CD4-positive, alpha-beta T cell (primary cell): ENCODE results near the gene CDH4. TPM values are rescaled to one million over a fixed set of nuclear protein-coding genes. Genes with fewer than 3 reads are reported as not detected.

ENCODE experiments used
- ATAC-seq: fragments of 200-7000 bp; cut with Tn5 transposase; one replicate; pipeline ENCODE4 v1.10.0; 2022; ENCODE audit warnings: mild to moderate bottlenecking; ENCODE audit not compliant: poor library complexity
- CTCF ChIA-PET: fragments of 350-600 bp; sonication (Branson Sonifier 250); formaldehyde crosslinking; loops from one replicate; lab custom pipeline; 2021; ENCODE audit warnings: antibody characterized with exemption, inconsistent platforms; lab: Charles Lee
- POLR2A ChIA-PET: fragments of 350-600 bp; sonication (Branson Sonifier 250); formaldehyde crosslinking; loops from one replicate; lab custom pipeline; 2021; ENCODE audit warnings: antibody characterized with exemption, inconsistent platforms; lab: Charles Lee
- DNase-seq, 14 experiments: peaks; one replicate each; pipeline ENCODE4 v3.0.0-alpha.2; 2013 to 2020; ENCODE audit warnings: mixed read lengths in 2 of 14
- H3K27ac ChIP-seq, 2 donors: one replicate each; pipeline versions ENCODE4 v1.5.1 to v1.7.0; 2013; ENCODE audit warnings: low read length in 2 of 2, low read depth in 1 of 2, mild to moderate bottlenecking in 1 of 2
- H3K27me3 ChIP-seq, 2 experiments: 1 replicate in 1 of 2; 2 replicates in 1 of 2; pipeline versions ENCODE4 v1.6.1 to v1.7.0; 2013; ENCODE audit warnings: low read length in 2 of 2, control low read depth in 1 of 2, mild to moderate bottlenecking in 1 of 2, moderate library complexity in 1 of 2; ENCODE audit not compliant: insufficient read depth in 2 of 2, control insufficient read depth in 1 of 2
- H3K36me3 ChIP-seq: one replicate; pipeline ENCODE4 v1.6.1; 2013; ENCODE audit warnings: low read length, control low read depth; ENCODE audit not compliant: insufficient read depth
- H3K4me1 ChIP-seq: one replicate; pipeline ENCODE4 v1.6.1; 2013; ENCODE audit warnings: low read length, control low read depth; ENCODE audit not compliant: insufficient read depth
- H3K4me3 ChIP-seq: one replicate; pipeline ENCODE4 v1.5.1; 2013; ENCODE audit warnings: mild to moderate bottlenecking, low read length, moderate library complexity
- H3K9me3 ChIP-seq, 2 experiments: 1 replicate in 1 of 2; 2 replicates in 1 of 2; pipeline versions ENCODE4 v1.6.1 to v1.7.0; 2013; ENCODE audit warnings: low read length in 2 of 2, mild to moderate bottlenecking in 2 of 2, control low read depth in 1 of 2, moderate library complexity in 1 of 2; ENCODE audit not compliant: control insufficient read depth in 1 of 2, insufficient read depth in 1 of 2
- H3K27ac Mint-ChIP-seq: one replicate; pipeline ENCODE4 v1.8.0; 2020; ENCODE audit warnings: mixed read lengths
- H3K27me3 Mint-ChIP-seq: one replicate; pipeline ENCODE4 v1.8.0; 2021; ENCODE audit warnings: mixed read lengths
- H3K36me3 Mint-ChIP-seq: one replicate; pipeline ENCODE4 v1.8.0; 2021; ENCODE audit warnings: low read depth, mixed read lengths
- H3K4me1 Mint-ChIP-seq: one replicate; pipeline ENCODE4 v1.8.0; 2021; ENCODE audit warnings: low read depth, mixed read lengths
- H3K4me3 Mint-ChIP-seq: one replicate; pipeline ENCODE4 v1.8.0; 2020; ENCODE audit warnings: mild to moderate bottlenecking, mixed read lengths
- H3K9me3 Mint-ChIP-seq: one replicate; pipeline ENCODE4 v1.8.0; 2020; ENCODE audit warnings: mixed read lengths
- intact Hi-C, 2 experiments: fragments of 100-400 bp; cut with DNase I in 1 of 2; cut with micrococcal nuclease in 1 of 2; formaldehyde crosslinking; loops; one replicate each; pipeline versions ENCODE4 v1.15.1 to v1.9.0; 2023 to 2025; cut with DNase I, micrococcal nuclease
- total RNA-seq, 174 experiments: library from RNA in 2 of 174; stranded (reverse) in 2 of 174; gene quantifications; one replicate each; pipeline ENCODE4 v1.2.3 and lab custom pipeline; 2021 to 2026
- TF ChIP-seq, protein P1 (sequence below): fragments of 200-600 bp; IDR thresholded peaks from one replicate; pipeline ENCODE4 v1.8.0; 2022; ENCODE audit warnings: antibody characterized with exemption, mild to moderate bottlenecking

CDH4 gene
- total RNA-seq, 2 experiments from 2014 or later, result 0.11 TPM

DNA sequence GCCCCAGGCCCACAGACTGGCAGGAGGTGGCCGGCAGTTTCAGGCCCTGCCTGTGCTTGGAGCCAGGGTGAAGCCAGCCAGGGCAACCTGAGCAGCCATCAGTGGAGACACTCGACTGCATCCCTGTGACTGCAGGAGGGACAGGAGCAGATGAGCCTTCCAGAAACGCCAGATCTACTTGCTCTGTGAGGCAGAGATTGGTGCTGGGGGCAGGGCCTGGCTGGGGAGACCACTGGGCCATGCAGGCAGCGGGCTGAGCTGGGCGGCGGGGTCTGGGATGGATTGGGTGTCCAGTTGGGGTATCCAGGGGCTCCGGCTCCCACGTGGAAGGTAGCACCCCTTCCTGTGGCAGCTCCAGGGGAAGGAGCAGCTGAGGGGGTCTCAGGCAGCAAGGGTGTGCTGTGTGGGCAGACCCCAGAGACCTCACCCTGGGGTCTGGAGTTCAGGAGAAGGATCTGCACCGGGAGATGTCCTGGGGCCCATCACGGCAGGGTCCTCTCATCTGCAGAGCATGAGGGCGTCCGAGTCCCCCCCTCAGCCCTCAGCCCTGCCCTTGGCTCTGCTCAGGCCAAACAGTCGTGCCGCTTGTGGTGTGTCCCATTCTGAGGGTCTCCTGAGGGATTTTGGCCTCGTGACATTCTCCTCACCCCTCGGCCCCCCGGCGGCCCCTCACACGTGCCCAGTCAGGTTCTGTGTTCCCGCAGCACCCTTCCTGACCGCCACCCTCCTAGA, 478.7 kb downstream of the CDH4 start:
- intact Hi-C loops, result no loop called here
- DNase-seq (no peak), ATAC-seq (no peak)
- Histone ChIP-seq H3K4me1 (no peaks in the 10 kb centered on the region), H3K4me3 (no peak overlapping the region), H3K9me3 (peaks cover 0 to 46% of the 10 kb centered on the region in 2 experiments), H3K27me3 (peaks cover 0 to 5% of the 10 kb centered on the region in 2 experiments), H3K36me3 (no peaks in the 10 kb centered on the region), H3K27ac (no peak overlapping the region)
- H3K9me3 Mint-ChIP-seq, result no peaks in the 10 kb centered on the region
- no peak overlapping the region for H3K4me3 Mint-ChIP-seq
- ChIA-PET POLR2A (no interaction called here), CTCF (no interaction called here)
- TF ChIP-seq, protein P1, sequence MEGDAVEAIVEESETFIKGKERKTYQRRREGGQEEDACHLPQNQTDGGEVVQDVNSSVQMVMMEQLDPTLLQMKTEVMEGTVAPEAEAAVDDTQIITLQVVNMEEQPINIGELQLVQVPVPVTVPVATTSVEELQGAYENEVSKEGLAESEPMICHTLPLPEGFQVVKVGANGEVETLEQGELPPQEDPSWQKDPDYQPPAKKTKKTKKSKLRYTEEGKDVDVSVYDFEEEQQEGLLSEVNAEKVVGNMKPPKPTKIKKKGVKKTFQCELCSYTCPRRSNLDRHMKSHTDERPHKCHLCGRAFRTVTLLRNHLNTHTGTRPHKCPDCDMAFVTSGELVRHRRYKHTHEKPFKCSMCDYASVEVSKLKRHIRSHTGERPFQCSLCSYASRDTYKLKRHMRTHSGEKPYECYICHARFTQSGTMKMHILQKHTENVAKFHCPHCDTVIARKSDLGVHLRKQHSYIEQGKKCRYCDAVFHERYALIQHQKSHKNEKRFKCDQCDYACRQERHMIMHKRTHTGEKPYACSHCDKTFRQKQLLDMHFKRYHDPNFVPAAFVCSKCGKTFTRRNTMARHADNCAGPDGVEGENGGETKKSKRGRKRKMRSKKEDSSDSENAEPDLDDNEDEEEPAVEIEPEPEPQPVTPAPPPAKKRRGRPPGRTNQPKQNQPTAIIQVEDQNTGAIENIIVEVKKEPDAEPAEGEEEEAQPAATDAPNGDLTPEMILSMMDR, result no peak
- H3K36me3 Mint-ChIP-seq, result no peaks in the 10 kb centered on the region
- peaks cover 3% of the 10 kb centered on the region for H3K27me3 Mint-ChIP-seq
- H3K27ac Mint-ChIP-seq, result no peak overlapping the region
- H3K4me1 Mint-ChIP-seq, result no peaks in the 10 kb centered on the region

GRCh38 chr20:61731363-61732181, 479.5 kb downstream of the CDH4 start:
- Mint-ChIP-seq H3K27me3 (peaks cover 4% of the 10 kb centered on the region), H3K4me1 (no peaks in the 10 kb centered on the region), H3K9me3 (no peaks in the 10 kb centered on the region), H3K27ac (no peak overlapping the region), H3K36me3 (no peaks in the 10 kb centered on the region), H3K4me3 (no peak overlapping the region)
- no peaks in the 10 kb centered on the region for H3K4me1 ChIP-seq
- DNase-seq, result no peak
- no peak overlapping the region for H3K4me3 ChIP-seq
- intact Hi-C loops, result no loop called here
- peaks cover 0 to 44% of the 10 kb centered on the region in 2 experiments for H3K9me3 ChIP-seq
- no peak for ATAC-seq
- no peak overlapping the region for H3K27ac ChIP-seq
- ChIA-PET CTCF (no interaction called here), POLR2A (no interaction called here)
- H3K36me3 ChIP-seq, result no peaks in the 10 kb centered on the region
- H3K27me3 ChIP-seq, result peaks cover 0 to 5% of the 10 kb centered on the region in 2 experiments
- TF ChIP-seq, protein P1, result no peak

GRCh38 chr20:61732511-61733210, 480.6 kb downstream of the CDH4 start:
- Histone ChIP-seq H3K4me3 (no peak overlapping the region), H3K4me1 (no peaks in the 10 kb centered on the region), H3K27ac (no peak overlapping the region), H3K36me3 (no peaks in the 10 kb centered on the region), H3K27me3 (peaks cover 0 to 5% of the 10 kb centered on the region in 2 experiments), H3K9me3 (peaks cover 0 to 49% of the 10 kb centered on the region in 2 experiments)
- CTCF ChIA-PET, result no interaction called here
- intact Hi-C loops, result no loop called here
- no peak for DNase-seq
- Mint-ChIP-seq H3K4me3 (no peak overlapping the region), H3K27me3 (peaks cover 4% of the 10 kb centered on the region), H3K27ac (no peak overlapping the region), H3K9me3 (no peaks in the 10 kb centered on the region), H3K4me1 (no peaks in the 10 kb centered on the region), H3K36me3 (no peaks in the 10 kb centered on the region)
- POLR2A ChIA-PET, result no interaction called here
- TF ChIP-seq, protein P1, result no peak
- no peak for ATAC-seq
